Transverse colon (tissue), 4 donors: ENCODE measurements around the gene PCCA.

Experiments used
- EP300 ChIP-seq: sonication (generic); formaldehyde crosslinking; IDR thresholded peaks from one replicate; pipeline ENCODE4 v1.6.1; 2017; ENCODE audit warnings: antibody characterized with exemption, low read depth
- POLR2A ChIP-seq: fragments of 450-650 bp; IDR thresholded peaks from one replicate; pipeline ENCODE4 v1.6.1; 2016; ENCODE audit warnings: antibody characterized with exemption, mild to moderate bottlenecking, moderate library complexity
- POLR2AphosphoS5 ChIP-seq, 3 donors: sonication (generic); formaldehyde crosslinking; IDR thresholded peaks; one replicate each; pipeline ENCODE4 v1.6.1; 2016; ENCODE audit warnings: antibody characterized with exemption in 3 of 3
- TF ChIP-seq, protein P1 (sequence below), 5 experiments: fragments of 200-600 bp in 3 of 5; fragments of 450-650 bp in 2 of 5; sonication (generic) in 3 of 5; IDR thresholded peaks; 1 replicate in 2 of 5; 2 replicates in 3 of 5; pipeline ENCODE4 v1.5.1; 2016 to 2017; ENCODE audit warnings: antibody characterized with exemption in 5 of 5, inconsistent platforms in 3 of 5, mild to moderate bottlenecking in 2 of 5, moderate library complexity in 1 of 5

DNA sequence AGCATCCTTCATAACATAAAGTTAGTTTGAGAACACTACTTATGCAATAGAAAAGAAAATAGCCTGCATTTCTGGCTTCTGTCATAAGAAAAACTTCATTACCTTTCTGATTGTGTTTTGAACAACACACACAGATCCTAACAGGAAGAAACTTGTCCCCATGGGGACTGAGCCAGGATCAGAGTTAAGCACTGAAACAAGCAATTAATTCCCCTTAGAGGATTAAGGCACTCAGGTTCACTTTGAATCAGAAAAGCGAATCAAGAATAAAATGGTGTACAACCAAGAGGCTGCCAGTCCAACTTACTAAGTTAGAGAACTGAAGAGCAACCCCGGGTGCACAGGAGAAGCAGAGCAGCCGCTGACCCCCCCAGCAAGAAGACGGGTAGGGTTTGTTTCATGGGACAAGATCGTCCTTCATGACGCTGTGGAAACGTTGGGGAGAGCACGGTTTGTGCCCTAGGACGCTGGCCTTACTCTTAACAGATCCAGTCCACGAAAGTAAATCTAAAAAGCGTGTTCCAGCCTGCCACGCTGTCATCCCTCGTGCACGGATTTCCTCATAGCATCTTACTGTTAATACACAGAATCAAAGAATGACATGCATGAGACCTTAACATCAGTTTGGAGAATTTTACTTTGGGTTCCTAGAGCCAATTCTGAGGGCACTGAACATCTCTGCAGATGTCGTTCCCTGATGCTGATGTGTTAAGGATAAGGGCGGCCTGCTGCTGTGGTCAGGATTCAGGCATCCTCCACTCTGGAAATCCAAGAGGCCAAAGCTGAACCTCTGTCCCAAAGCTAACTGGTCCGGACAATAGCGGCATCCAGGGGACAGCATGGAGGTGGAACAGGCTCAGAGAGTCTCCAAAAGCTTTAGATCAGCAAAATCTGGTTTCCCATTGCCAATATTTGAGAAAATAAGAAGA is 453.3 kb downstream of the PCCA start:
- TF ChIP-seq, protein P1, sequence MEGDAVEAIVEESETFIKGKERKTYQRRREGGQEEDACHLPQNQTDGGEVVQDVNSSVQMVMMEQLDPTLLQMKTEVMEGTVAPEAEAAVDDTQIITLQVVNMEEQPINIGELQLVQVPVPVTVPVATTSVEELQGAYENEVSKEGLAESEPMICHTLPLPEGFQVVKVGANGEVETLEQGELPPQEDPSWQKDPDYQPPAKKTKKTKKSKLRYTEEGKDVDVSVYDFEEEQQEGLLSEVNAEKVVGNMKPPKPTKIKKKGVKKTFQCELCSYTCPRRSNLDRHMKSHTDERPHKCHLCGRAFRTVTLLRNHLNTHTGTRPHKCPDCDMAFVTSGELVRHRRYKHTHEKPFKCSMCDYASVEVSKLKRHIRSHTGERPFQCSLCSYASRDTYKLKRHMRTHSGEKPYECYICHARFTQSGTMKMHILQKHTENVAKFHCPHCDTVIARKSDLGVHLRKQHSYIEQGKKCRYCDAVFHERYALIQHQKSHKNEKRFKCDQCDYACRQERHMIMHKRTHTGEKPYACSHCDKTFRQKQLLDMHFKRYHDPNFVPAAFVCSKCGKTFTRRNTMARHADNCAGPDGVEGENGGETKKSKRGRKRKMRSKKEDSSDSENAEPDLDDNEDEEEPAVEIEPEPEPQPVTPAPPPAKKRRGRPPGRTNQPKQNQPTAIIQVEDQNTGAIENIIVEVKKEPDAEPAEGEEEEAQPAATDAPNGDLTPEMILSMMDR (IDR thresholded peaks at IDR 0.05) = no peak
- TF ChIP-seq POLR2AphosphoS5 (IDR thresholded peaks at IDR 0.05) = no peak
- no peak for TF ChIP-seq POLR2A
- no peak for TF ChIP-seq EP300
